Lung (tissue), 12 donors: ENCODE measurements around the gene ACAD11. TPM values are rescaled to one million over a fixed set of nuclear protein-coding genes. Genes with fewer than 3 reads are reported as not detected.

Source experiments
- ATAC-seq: fragments of 200-7000 bp; cut with Tn5 transposase; one replicate; pipeline ENCODE4 v1.9.1; 2020; ENCODE audit warnings: moderate number of reproducible peaks; ENCODE audit not compliant: insufficient read depth, low FRiP score
- DNase-seq, 3 donors: peaks; one replicate each; pipeline ENCODE4 v3.0.0-alpha.2; 2013 to 2017
- H3K27ac ChIP-seq, 2 donors: one replicate each; pipeline ENCODE4 v1.5.1; 2013; ENCODE audit warnings: mild to moderate bottlenecking in 2 of 2, moderate library complexity in 2 of 2, control low read depth in 1 of 2, inconsistent platforms in 1 of 2, low read depth in 1 of 2, low read length in 1 of 2
- H3K27me3 ChIP-seq, 3 donors: one replicate each; pipeline ENCODE4 v1.5.1; 2013; ENCODE audit warnings: low read length in 2 of 3; ENCODE audit not compliant: control insufficient read depth in 3 of 3, insufficient read depth in 3 of 3
- H3K36me3 ChIP-seq, 4 donors: one replicate each; pipeline ENCODE4 v1.5.1; 2013; ENCODE audit warnings: low read length in 4 of 4, mild to moderate bottlenecking in 1 of 4, moderate library complexity in 1 of 4; ENCODE audit not compliant: control insufficient read depth in 4 of 4, insufficient read depth in 4 of 4
- H3K4me1 ChIP-seq, 5 donors: one replicate each; pipeline ENCODE4 v1.5.1; 2013; ENCODE audit warnings: low read length in 5 of 5, mild to moderate bottlenecking in 2 of 5, moderate library complexity in 1 of 5; ENCODE audit not compliant: control insufficient read depth in 5 of 5, insufficient read depth in 5 of 5
- H3K4me3 ChIP-seq: one replicate; pipeline ENCODE4 v1.5.1; 2013; ENCODE audit warnings: mild to moderate bottlenecking, control low read depth, moderate library complexity
- H3K9ac ChIP-seq, 2 donors: one replicate each; pipeline ENCODE4 v1.5.1; 2013; ENCODE audit warnings: low read length in 2 of 2, control low read depth in 1 of 2; ENCODE audit not compliant: insufficient read depth in 1 of 2
- H3K9me3 ChIP-seq, 4 donors: one replicate each; pipeline ENCODE4 v1.5.1; 2013; ENCODE audit warnings: low read length in 3 of 4, mild to moderate bottlenecking in 1 of 4, moderate library complexity in 1 of 4; ENCODE audit not compliant: control insufficient read depth in 4 of 4, insufficient read depth in 3 of 4
- WGBS, 2 donors: extraction: QIAGEN DNeasy Blood & Tissue Kit; methylation state at CpG; one replicate each; pipeline ENCODE4 v1.1.7; 2013; 5-methylcytosine and 5-hydroxymethylcytosine counted together
- polyA plus RNA-seq, 2 donors: library from polyadenylated mRNA; stranded (reverse); fragments of 200-250 nt; gene quantifications; one replicate each; pipeline ENCODE4 v1.2.1, GENCODE V29; 2013
- total RNA-seq, 2 donors: library from RNA; depleted of rRNA in 1 of 2; stranded (reverse); fragments of >200 nt in 1 of 2; gene quantifications; one replicate each; pipeline ENCODE4 v1.2.1, GENCODE V29; 2014 to 2021
- TF ChIP-seq, protein P1 (sequence below): IDR thresholded peaks from 2 replicates; pipeline ENCODE4 v1.5.1; 2012; ENCODE audit warnings: mild to moderate bottlenecking; ENCODE audit errors: control extremely low read depth, extremely low read depth
- donor health status: control.
- donor health status: control.
- donor health status: Bipolar disorder and iron deficiency.
- donor health status: healthy.
- donor health status: DM: yes; HTN: yes; CAD: no.

ACAD11 gene
- total and polyA plus RNA-seq, 4 donors = 6.3 to 34.2 (median 16.0) TPM

DNA sequence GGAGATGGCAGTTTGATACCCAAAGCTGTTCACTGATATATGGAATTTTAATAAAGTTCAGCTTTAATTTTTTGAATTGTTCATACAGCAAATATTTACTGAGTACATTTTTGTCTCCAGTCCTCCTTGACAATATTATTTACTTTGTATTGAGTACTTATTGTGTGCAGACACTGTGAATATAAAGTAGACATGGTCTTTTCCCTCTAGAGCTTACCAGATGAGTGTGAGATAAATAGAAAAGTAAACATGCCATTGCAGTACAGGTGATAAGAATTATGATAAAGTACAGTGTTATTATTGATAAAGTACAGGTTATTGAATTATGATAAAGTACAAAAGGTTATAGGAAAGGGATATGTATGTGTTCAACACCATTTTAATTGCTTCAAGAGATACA, 2.6 kb upstream of the ACAD11 start:
- TF ChIP-seq, protein P1, sequence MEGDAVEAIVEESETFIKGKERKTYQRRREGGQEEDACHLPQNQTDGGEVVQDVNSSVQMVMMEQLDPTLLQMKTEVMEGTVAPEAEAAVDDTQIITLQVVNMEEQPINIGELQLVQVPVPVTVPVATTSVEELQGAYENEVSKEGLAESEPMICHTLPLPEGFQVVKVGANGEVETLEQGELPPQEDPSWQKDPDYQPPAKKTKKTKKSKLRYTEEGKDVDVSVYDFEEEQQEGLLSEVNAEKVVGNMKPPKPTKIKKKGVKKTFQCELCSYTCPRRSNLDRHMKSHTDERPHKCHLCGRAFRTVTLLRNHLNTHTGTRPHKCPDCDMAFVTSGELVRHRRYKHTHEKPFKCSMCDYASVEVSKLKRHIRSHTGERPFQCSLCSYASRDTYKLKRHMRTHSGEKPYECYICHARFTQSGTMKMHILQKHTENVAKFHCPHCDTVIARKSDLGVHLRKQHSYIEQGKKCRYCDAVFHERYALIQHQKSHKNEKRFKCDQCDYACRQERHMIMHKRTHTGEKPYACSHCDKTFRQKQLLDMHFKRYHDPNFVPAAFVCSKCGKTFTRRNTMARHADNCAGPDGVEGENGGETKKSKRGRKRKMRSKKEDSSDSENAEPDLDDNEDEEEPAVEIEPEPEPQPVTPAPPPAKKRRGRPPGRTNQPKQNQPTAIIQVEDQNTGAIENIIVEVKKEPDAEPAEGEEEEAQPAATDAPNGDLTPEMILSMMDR = no peak
- H3K4me1 ChIP-seq = peaks cover 0 to 25% (median 5%) of the 10 kb centered on the region in 5 donors
- H3K9ac ChIP-seq = no peak overlapping the region
- H3K27ac ChIP-seq = no peak overlapping the region
- peaks cover 0 to 6% (median 3%) of the 10 kb centered on the region in 4 donors for H3K36me3 ChIP-seq
- ATAC-seq = no peak
- H3K4me3 ChIP-seq = no peak overlapping the region
- no peaks in the 10 kb centered on the region for H3K9me3 ChIP-seq
- no peaks in the 10 kb centered on the region for H3K27me3 ChIP-seq
- DNase-seq = no peak

DNA sequence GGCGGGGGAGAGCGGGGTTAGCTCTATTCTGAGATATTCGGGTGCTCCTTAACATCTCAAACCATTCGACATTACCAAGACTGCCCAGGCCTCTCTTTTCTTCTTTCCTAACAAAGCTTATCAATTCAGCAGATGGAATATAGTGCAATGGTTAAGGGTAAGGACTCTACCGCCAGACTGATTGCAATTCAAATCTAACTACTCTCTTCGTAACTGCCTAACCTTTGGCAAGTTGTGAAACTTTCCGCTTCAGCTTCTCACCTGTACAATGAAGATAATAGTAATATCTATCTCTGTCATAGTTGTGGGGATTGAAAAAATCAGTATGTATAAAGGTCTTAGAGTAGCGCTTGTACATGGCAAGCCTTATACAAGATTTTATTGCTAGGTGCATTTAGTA, 1.5 kb upstream of the ACAD11 start:
- peak overlapping the region; percentile 73 to 81 for H3K9ac ChIP-seq
- TF ChIP-seq, protein P1 = no peak
- no peak for ATAC-seq
- peaks cover 0 to 25% (median 5%) of the 10 kb centered on the region in 5 donors for H3K4me1 ChIP-seq
- peak in 1 of 3 donors; percentile 6 for DNase-seq
- H3K9me3 ChIP-seq = no peaks in the 10 kb centered on the region
- peak overlapping the region in 1 of 2 donors; percentile 93 for H3K27ac ChIP-seq
- peak overlapping the region; percentile 89 for H3K4me3 ChIP-seq
- H3K27me3 ChIP-seq = no peaks in the 10 kb centered on the region
- 15 to 26% methylated on average over 8 of the region's 8 CpGs for WGBS, 2 donors
- no peaks in the 10 kb centered on the region for H3K36me3 ChIP-seq

DNA sequence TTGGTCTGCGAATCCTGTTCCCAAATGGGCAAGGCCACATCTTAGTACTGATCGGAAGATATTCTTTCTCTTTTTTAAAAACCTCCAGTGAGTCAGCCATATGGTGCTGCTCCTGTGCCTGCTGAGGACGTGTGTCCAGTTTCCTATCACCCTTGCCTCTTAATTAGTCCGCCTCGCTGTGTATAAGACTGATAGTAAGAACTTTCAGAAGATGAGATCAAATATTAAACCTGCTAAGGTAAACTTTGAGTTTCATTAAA, 1.1 kb upstream of the ACAD11 start:
- 1 to 4% methylated on average over 5 of the region's 5 CpGs for WGBS, 2 donors
- peak in 2 of 3 donors; percentile 35 to 57 for DNase-seq

More for the DNA sequence above, 1.1 kb upstream of the ACAD11 start:
- H3K27ac ChIP-seq = peak overlapping the region; percentile 93 to 99
- peaks cover 0 to 25% (median 5%) of the 10 kb centered on the region in 5 donors for H3K4me1 ChIP-seq
- peak overlapping the region; percentile 73 to 81 for H3K9ac ChIP-seq
- no peaks in the 10 kb centered on the region for H3K27me3 ChIP-seq
- H3K9me3 ChIP-seq = no peaks in the 10 kb centered on the region
- H3K4me3 ChIP-seq = peak overlapping the region; percentile 89
- ATAC-seq = no peak
- no peaks in the 10 kb centered on the region for H3K36me3 ChIP-seq
- TF ChIP-seq, protein P1 = no peak
